ENCODE results near the gene EIF4H.

Gene EIF4H

DNA sequence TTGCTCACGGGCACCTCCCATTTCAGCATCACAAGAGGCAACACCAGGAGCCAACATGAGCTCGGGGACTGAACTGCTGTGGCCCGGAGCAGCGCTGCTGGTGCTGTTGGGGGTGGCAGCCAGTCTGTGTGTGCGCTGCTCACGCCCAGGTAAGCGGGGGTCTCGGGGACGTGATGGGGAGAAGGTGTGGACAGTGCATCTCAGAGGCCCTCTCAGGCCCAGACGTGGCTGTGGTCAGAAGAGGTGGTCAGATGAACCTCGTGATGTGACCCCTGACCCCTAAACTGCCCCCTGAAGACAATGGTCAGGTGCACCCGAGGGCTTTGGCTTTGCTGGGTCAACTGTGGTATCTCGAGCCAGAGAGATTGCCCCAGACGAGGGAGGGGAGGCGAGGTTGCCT lies 41.8 kb downstream of the EIF4H start:
- H3K4me3 ChIP-seq (ENCODE audit: low read depth, low read length) = no peak overlapping the region
- in situ Hi-C loops (cut with HindIII; ENCODE audit: low sequenced_read_pairs) = no loop called here
- no peak for TF ChIP-seq CTCF (IDR thresholded peaks at IDR 0.05; ENCODE audit: low read depth, low read length)
- no peak for DNase-seq (ENCODE audit: low read depth, low spot score)

GRCh38 chr7:74216361-74216761 lies 42.2 kb downstream of the EIF4H start:
- no peak for DNase-seq (ENCODE audit: low read depth, low spot score)
- in situ Hi-C loops (cut with HindIII; ENCODE audit: low sequenced_read_pairs) = no loop called here
- no peak for TF ChIP-seq CTCF (IDR thresholded peaks at IDR 0.05; ENCODE audit: low read depth, low read length)
- H3K4me3 ChIP-seq (ENCODE audit: low read depth, low read length) = no peak overlapping the region

- in situ Hi-C loops (cut with HindIII; ENCODE audit: low sequenced_read_pairs) = no loop called here
- TF ChIP-seq CTCF (IDR thresholded peaks at IDR 0.05; ENCODE audit: low read depth, low read length) = no peak
- DNase-seq (ENCODE audit: low read depth, low spot score) = no peak
- no peak overlapping the region for H3K4me3 ChIP-seq (ENCODE audit: low read depth, low read length)
These were observed 43.5 kb downstream of the EIF4H start for GRCh38 chr7:74217455-74218342.

GRCh38 chr7:74218343-74218698 lies 44.2 kb downstream of the EIF4H start:
- in situ Hi-C loops (cut with HindIII; ENCODE audit: low sequenced_read_pairs) = no loop called here
- H3K4me3 ChIP-seq (ENCODE audit: low read depth, low read length) = no peak overlapping the region
- no peak for DNase-seq (ENCODE audit: low read depth, low spot score)
- TF ChIP-seq CTCF (IDR thresholded peaks at IDR 0.05; ENCODE audit: low read depth, low read length) = no peak

- no peak for TF ChIP-seq CTCF (IDR thresholded peaks at IDR 0.05; ENCODE audit: low read depth, low read length)
These were observed 45.3 kb downstream of the EIF4H start for GRCh38 chr7:74219416-74219815.

DNA sequence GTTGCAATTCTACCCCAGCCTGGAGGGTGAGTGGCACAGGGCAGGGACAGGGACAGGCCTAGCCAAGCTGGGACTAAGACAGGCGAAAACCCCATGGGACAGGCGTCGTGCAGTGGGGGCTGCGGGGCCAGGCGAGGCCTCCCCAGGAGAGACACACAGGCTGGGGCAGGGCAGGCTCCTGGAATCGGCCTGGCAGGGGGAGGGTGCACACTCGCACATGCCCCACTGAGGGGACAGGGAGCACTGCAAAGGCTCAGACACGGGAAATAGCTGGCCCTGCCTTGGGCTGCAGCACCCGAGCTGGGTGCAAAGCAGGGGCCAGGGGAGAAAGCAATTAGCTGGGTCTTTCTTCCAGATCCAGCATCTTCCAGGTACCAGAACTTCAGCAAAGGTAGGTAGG lies 46.1 kb downstream of the EIF4H start:
- in situ Hi-C loops (cut with HindIII; ENCODE audit: low sequenced_read_pairs) = no loop called here
- H3K4me3 ChIP-seq (ENCODE audit: low read depth, low read length) = no peak overlapping the region
- TF ChIP-seq CTCF (IDR thresholded peaks at IDR 0.05; ENCODE audit: low read depth, low read length) = no peak
- DNase-seq (ENCODE audit: low read depth, low spot score) = no peak

More at GRCh38 chr7:74219416-74219815, 45.3 kb downstream of the EIF4H start:
- in situ Hi-C loops (cut with HindIII; ENCODE audit: low sequenced_read_pairs) = no loop called here
- no peak for DNase-seq (ENCODE audit: low read depth, low spot score)
- H3K4me3 ChIP-seq (ENCODE audit: low read depth, low read length) = no peak overlapping the region
